Measurements from ENCODE around the gene CTAGE8. TPM values are rescaled to one million over a fixed set of nuclear protein-coding genes. Genes with fewer than 3 reads are reported as not detected.
"Not testable (repeated sequence)": the region's sequence is repeated elsewhere in the genome, so short reads cannot be mapped to it uniquely, and the experiment has no call there.

Gene CTAGE8
- total RNA-seq, 4 donors from 2014 or later = 0.10 TPM; not detected in 3

- intact Hi-C loops (cut with DNase I; ENCODE audit: low total_unique reads) = not testable (repeated sequence)
These were observed 40.3 kb downstream of the CTAGE8 start for GRCh38 chr7:144228810-144229209.

GRCh38 chr7:144226866-144227265 is 42.2 kb downstream of the CTAGE8 start:
- H3K27ac ChIP-seq; DNase-seq; H3K36me3 ChIP-seq; H3K9me3 ChIP-seq; H3K4me1 ChIP-seq; in situ Hi-C loops (cut with MboI; ENCODE audit: low sequenced_read_pairs in 4 of 4); intact Hi-C loops (cut with DNase I; ENCODE audit: low total_unique reads); H3K27me3 ChIP-seq; H3K4me3 ChIP-seq; ATAC-seq: not testable (repeated sequence)

More at GRCh38 chr7:144228810-144229209, 40.3 kb downstream of the CTAGE8 start:
- H3K27me3 ChIP-seq; H3K4me1 ChIP-seq; H3K9me3 ChIP-seq; H3K4me3 ChIP-seq; DNase-seq; in situ Hi-C loops (cut with MboI; ENCODE audit: low sequenced_read_pairs in 4 of 4); ATAC-seq; H3K36me3 ChIP-seq; H3K27ac ChIP-seq: not testable (repeated sequence)

GRCh38 chr7:144223675-144224074 is 45.4 kb downstream of the CTAGE8 start:
- H3K27me3 ChIP-seq; H3K4me3 ChIP-seq; in situ Hi-C loops (cut with MboI; ENCODE audit: low sequenced_read_pairs in 4 of 4); ATAC-seq; H3K4me1 ChIP-seq; intact Hi-C loops (cut with DNase I; ENCODE audit: low total_unique reads); H3K27ac ChIP-seq; DNase-seq; H3K9me3 ChIP-seq; H3K36me3 ChIP-seq: not testable (repeated sequence)

DNA sequence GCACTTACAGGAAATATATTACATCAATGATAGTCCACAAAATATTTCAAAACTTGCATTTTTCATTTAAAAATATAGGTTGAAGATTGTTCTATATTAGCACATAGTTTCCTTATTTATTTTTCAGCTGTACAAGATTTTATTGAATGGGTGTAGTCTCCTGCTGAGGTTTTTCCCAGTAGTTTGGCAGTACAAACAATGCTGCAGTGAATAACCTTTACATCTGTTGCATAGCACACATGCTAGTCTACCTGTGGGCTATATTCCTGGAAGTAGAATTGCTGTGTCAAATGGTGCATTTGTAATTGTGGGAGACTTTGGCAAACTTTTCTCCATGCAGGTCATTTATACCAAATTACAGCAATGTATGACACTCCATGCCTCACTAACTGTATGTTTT is 48.6 kb downstream of the CTAGE8 start:
- H3K4me3 ChIP-seq; intact Hi-C loops (cut with DNase I; ENCODE audit: low total_unique reads); ATAC-seq; H3K27me3 ChIP-seq; H3K27ac ChIP-seq; H3K36me3 ChIP-seq; DNase-seq; in situ Hi-C loops (cut with MboI; ENCODE audit: low sequenced_read_pairs in 4 of 4); H3K9me3 ChIP-seq; H3K4me1 ChIP-seq: not testable (repeated sequence)

GRCh38 chr7:144219149-144219548 is 49.9 kb downstream of the CTAGE8 start:
- intact Hi-C loops (cut with DNase I; ENCODE audit: low total_unique reads); H3K4me1 ChIP-seq; H3K36me3 ChIP-seq; ATAC-seq; DNase-seq; H3K4me3 ChIP-seq; H3K27ac ChIP-seq; in situ Hi-C loops (cut with MboI; ENCODE audit: low sequenced_read_pairs in 4 of 4); H3K9me3 ChIP-seq; H3K27me3 ChIP-seq: not testable (repeated sequence)

DNA sequence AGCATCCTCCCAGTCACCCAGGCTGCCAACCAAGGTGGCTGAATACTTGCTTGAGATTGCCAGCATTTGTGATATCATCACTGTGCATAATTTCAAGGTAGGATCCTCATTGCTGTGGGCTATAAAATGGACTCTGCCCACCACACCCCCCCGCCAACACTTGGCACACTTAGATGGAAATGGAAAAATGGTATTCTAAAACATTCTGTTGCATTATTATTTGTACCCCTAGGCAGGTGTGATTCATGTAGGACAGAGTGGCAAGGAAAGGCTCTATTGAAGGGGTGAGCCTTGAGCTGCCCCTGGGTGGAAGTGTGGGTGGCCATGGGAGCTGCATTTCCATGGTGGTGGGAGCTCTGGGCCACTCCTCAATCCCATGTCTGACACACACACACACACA is 50.5 kb downstream of the CTAGE8 start:
- H3K4me3 ChIP-seq; H3K27me3 ChIP-seq; intact Hi-C loops (cut with DNase I; ENCODE audit: low total_unique reads); ATAC-seq; H3K9me3 ChIP-seq; H3K4me1 ChIP-seq; in situ Hi-C loops (cut with MboI; ENCODE audit: low sequenced_read_pairs in 4 of 4); H3K27ac ChIP-seq; DNase-seq; H3K36me3 ChIP-seq: not testable (repeated sequence)

DNA sequence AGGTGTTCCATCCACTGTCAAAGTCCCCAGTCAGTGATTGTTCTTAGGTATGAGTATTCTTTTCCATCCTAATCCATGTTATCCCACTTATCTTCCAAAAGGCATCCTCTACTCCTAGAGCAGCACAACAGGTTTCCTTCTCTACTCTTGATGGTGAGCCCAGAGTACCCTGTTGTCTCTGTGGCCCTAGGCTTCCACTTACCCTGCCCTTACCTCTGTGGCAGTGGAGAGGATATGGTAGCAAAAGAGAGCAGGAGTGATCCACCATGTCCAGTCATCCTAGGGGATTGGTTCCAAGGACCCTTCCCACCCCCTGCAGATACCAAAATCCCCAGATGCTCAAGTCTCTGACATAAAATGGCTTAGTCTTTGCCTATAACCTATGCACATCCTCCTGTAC is 51.9 kb downstream of the CTAGE8 start:
- H3K9me3 ChIP-seq; H3K4me1 ChIP-seq; in situ Hi-C loops (cut with MboI; ENCODE audit: low sequenced_read_pairs in 4 of 4); H3K27ac ChIP-seq; DNase-seq; intact Hi-C loops (cut with DNase I; ENCODE audit: low total_unique reads); ATAC-seq; H3K27me3 ChIP-seq; H3K36me3 ChIP-seq; H3K4me3 ChIP-seq: not testable (repeated sequence)

Other genes starting within 250 kb of the CTAGE8 start
- gene OR2A5, start 220.3 kb downstream of the CTAGE8 start, total RNA-seq = not detected
- not detected for gene OR2A25, start 199.5 kb downstream of the CTAGE8 start, total RNA-seq
- not detected for gene OR2A12, start 183.0 kb downstream of the CTAGE8 start, total RNA-seq
- gene OR2A2, start 159.7 kb downstream of the CTAGE8 start, total RNA-seq = not detected
- not detected for gene OR2A14, start 146.1 kb downstream of the CTAGE8 start, total RNA-seq
- gene CTAGE4, start 85.8 kb downstream of the CTAGE8 start, total RNA-seq = not detected
- under 1 TPM in 3 of 4 donors, not detected in 1; 0.15 to 0.76 (median 0.18) TPM for gene ARHGEF35, start 73.5 kb downstream of the CTAGE8 start, total RNA-seq
- gene OR2A42, start 29.7 kb downstream of the CTAGE8 start, total RNA-seq = under 1 TPM in 1 of 4 donors, not detected in 3; 0.33 TPM
- under 1 TPM in 2 of 4 donors, not detected in 2; 0.17 to 0.75 TPM for gene OR2A7, start 4.5 kb downstream of the CTAGE8 start, total RNA-seq
- gene OR2A1, start 43.1 kb upstream of the CTAGE8 start, total RNA-seq = under 1 TPM in 1 of 4 donors, not detected in 3; 0.35 TPM
- under 1 TPM; 0.15 to 0.69 (median 0.53) TPM for gene ARHGEF5, start 86.1 kb upstream of the CTAGE8 start, total RNA-seq
- gene NOBOX, start 134.4 kb upstream of the CTAGE8 start, total RNA-seq = not detected